ENCODE data around the gene HBG1.
"Not testable (repeated sequence)": the region's sequence is repeated elsewhere in the genome, so short reads cannot be mapped to it uniquely, and the experiment has no call there.

HBG1 gene

GRCh38 chr11:5254023-5254422 lies 4.4 kb upstream of the HBG1 start:
- H3K4me2 ChIP-seq (ENCODE audit: low read length); H3K79me2 ChIP-seq; H3K9ac ChIP-seq; H3K36me3 ChIP-seq (ENCODE audit: control insufficient read depth, insufficient read depth, low read length); H3K27me3 ChIP-seq (ENCODE audit: control insufficient read depth, insufficient read depth, low read length); H3K9me3 ChIP-seq (ENCODE audit: control insufficient read depth, low read length); H2AFZ ChIP-seq; H3K4me1 ChIP-seq; H3K27ac ChIP-seq; H3K4me3 ChIP-seq (ENCODE audit: low read depth, low read length): not testable (repeated sequence)

GRCh38 chr11:5253440-5253839 lies 3.8 kb upstream of the HBG1 start:
- not testable (repeated sequence) for H2AFZ ChIP-seq; H3K9me3 ChIP-seq (ENCODE audit: control insufficient read depth, low read length); H3K27ac ChIP-seq; H3K36me3 ChIP-seq (ENCODE audit: control insufficient read depth, insufficient read depth, low read length); H3K4me3 ChIP-seq (ENCODE audit: low read depth, low read length); H3K27me3 ChIP-seq (ENCODE audit: control insufficient read depth, insufficient read depth, low read length); H3K9ac ChIP-seq; H3K4me2 ChIP-seq (ENCODE audit: low read length); H3K79me2 ChIP-seq; H3K4me1 ChIP-seq

- Histone ChIP-seq H2AFZ (no peak overlapping the region), H3K27ac (no peak overlapping the region), H3K9me3 (ENCODE audit: control insufficient read depth, low read length) (no peaks in the 10 kb centered on the region), H3K4me1 (no peaks in the 10 kb centered on the region), H3K27me3 (ENCODE audit: control insufficient read depth, insufficient read depth, low read length) (no peaks in the 10 kb centered on the region), H3K79me2 (no peaks in the 10 kb centered on the region), H3K4me2 (ENCODE audit: low read length) (no peak overlapping the region), H3K4me3 (ENCODE audit: low read depth, low read length) (no peak overlapping the region), H3K9ac (no peak overlapping the region), H3K36me3 (ENCODE audit: control insufficient read depth, insufficient read depth, low read length) (no peaks in the 10 kb centered on the region)
- no peak for TF ChIP-seq CTCF (IDR thresholded peaks at IDR 0.05)
Observed at GRCh38 chr11:5252919-5253265, 3.2 kb upstream of the HBG1 start.

- TF ChIP-seq CTCF (IDR thresholded peaks at IDR 0.05): no peak
- H3K79me2 ChIP-seq: no peaks in the 10 kb centered on the region
- no peak overlapping the region for H2AFZ ChIP-seq
Observed at GRCh38 chr11:5252192-5252918, 2.7 kb upstream of the HBG1 start.

GRCh38 chr11:5251746-5252145 lies 2.1 kb upstream of the HBG1 start:
- no peak for TF ChIP-seq CTCF (IDR thresholded peaks at IDR 0.05)
- Histone ChIP-seq H3K4me2 (ENCODE audit: low read length) (no peak overlapping the region), H3K9ac (no peak overlapping the region), H3K36me3 (ENCODE audit: control insufficient read depth, insufficient read depth, low read length) (no peaks in the 10 kb centered on the region), H3K79me2 (no peaks in the 10 kb centered on the region), H3K9me3 (ENCODE audit: control insufficient read depth, low read length) (no peaks in the 10 kb centered on the region), H3K4me1 (no peaks in the 10 kb centered on the region), H2AFZ (no peak overlapping the region), H3K4me3 (ENCODE audit: low read depth, low read length) (no peak overlapping the region), H3K27me3 (ENCODE audit: control insufficient read depth, insufficient read depth, low read length) (no peaks in the 10 kb centered on the region), H3K27ac (no peak overlapping the region)

More at GRCh38 chr11:5252192-5252918, 2.7 kb upstream of the HBG1 start:
- H3K4me2 ChIP-seq (ENCODE audit: low read length): no peak overlapping the region
- H3K4me3 ChIP-seq (ENCODE audit: low read depth, low read length): no peak overlapping the region
- H3K9me3 ChIP-seq (ENCODE audit: control insufficient read depth, low read length): no peaks in the 10 kb centered on the region
- H3K4me1 ChIP-seq: no peaks in the 10 kb centered on the region
- H3K27me3 ChIP-seq (ENCODE audit: control insufficient read depth, insufficient read depth, low read length): no peaks in the 10 kb centered on the region
- no peaks in the 10 kb centered on the region for H3K36me3 ChIP-seq (ENCODE audit: control insufficient read depth, insufficient read depth, low read length)
- no peak overlapping the region for H3K27ac ChIP-seq
- no peak overlapping the region for H3K9ac ChIP-seq
